ENCODE results near the gene PLCB2.

- TF ChIP-seq RAD21 (IDR thresholded peaks at IDR 0.05; ENCODE audit: low read depth): no peak
- TF ChIP-seq USF1 (IDR thresholded peaks at IDR 0.05): no peak
- TF ChIP-seq YY1 (IDR thresholded peaks at IDR 0.05; ENCODE audit: low read depth): no peak
- TF ChIP-seq CEBPB (IDR thresholded peaks at IDR 0.05): no peak
- TF ChIP-seq MAX (IDR thresholded peaks at IDR 0.05): no peak
- TF ChIP-seq EGR1 (IDR thresholded peaks at IDR 0.05): no peak
- no peak for TF ChIP-seq REST (IDR thresholded peaks at IDR 0.05; ENCODE audit: low read depth)
- no peak for TF ChIP-seq NFIC (IDR thresholded peaks at IDR 0.05)
- TF ChIP-seq EP300 (IDR thresholded peaks at IDR 0.05; ENCODE audit: borderline replicate concordance): no peak
- TF ChIP-seq FOXM1 (IDR thresholded peaks at IDR 0.05; ENCODE audit: borderline replicate concordance, low read depth): no peak
- no peak for TF ChIP-seq TCF12 (IDR thresholded peaks at IDR 0.05; ENCODE audit: low read depth)
- TF ChIP-seq ZBTB7A (IDR thresholded peaks at IDR 0.05; ENCODE audit: low read depth): no peak
- TF ChIP-seq TAF1 (IDR thresholded peaks at IDR 0.05; ENCODE audit: low read depth): no peak
- TF ChIP-seq TEAD4 (IDR thresholded peaks at IDR 0.05): no peak
Observed at GRCh38 chr15:40317580-40317979, 9.8 kb upstream of the PLCB2 start.
